ENCODE results near the gene RAB11FIP5. TPM values are rescaled to one million over a fixed set of nuclear protein-coding genes. Genes with fewer than 3 reads are reported as not detected.

Gene RAB11FIP5
- total and polyA plus RNA-seq, 2 donors (not counting 3 experiments of a cell fraction or from before 2014, with no cell fraction given): 36.6 to 47.0 TPM

DNA sequence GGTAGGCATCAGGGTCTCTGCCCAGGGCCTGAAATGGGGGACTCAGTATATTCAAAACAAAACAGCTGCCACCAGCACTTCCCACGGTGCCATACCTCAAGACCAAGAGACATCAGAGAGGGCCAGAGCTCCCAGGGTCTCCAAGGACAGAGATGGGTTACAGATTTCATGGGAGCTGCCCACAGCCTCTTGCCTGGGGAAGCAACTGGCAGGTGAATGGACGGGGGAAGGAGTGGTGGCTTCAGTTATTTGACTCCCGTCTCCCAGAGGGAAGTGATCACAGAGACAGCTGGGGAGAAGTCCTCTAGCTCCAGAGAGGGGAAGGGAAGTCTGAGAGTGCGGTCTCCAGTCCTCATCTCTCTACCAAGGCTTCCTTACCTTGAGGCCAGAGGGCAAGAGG is 25.4 kb downstream of the RAB11FIP5 start:
- no peaks in the 10 kb centered on the region for H4K20me1 ChIP-seq (replicated peaks; ENCODE audit: control insufficient read depth, extremely low read depth, insufficient read depth, low read length)
- TF ChIP-seq JUN (IDR thresholded peaks at IDR 0.05; ENCODE audit: borderline replicate concordance, insufficient read depth, insufficient read length, low read depth): no peak
- TF ChIP-seq, protein P1, sequence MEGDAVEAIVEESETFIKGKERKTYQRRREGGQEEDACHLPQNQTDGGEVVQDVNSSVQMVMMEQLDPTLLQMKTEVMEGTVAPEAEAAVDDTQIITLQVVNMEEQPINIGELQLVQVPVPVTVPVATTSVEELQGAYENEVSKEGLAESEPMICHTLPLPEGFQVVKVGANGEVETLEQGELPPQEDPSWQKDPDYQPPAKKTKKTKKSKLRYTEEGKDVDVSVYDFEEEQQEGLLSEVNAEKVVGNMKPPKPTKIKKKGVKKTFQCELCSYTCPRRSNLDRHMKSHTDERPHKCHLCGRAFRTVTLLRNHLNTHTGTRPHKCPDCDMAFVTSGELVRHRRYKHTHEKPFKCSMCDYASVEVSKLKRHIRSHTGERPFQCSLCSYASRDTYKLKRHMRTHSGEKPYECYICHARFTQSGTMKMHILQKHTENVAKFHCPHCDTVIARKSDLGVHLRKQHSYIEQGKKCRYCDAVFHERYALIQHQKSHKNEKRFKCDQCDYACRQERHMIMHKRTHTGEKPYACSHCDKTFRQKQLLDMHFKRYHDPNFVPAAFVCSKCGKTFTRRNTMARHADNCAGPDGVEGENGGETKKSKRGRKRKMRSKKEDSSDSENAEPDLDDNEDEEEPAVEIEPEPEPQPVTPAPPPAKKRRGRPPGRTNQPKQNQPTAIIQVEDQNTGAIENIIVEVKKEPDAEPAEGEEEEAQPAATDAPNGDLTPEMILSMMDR (IDR thresholded peaks at IDR 0.05; ENCODE audit: extremely low read depth in 1 of 2, insufficient read depth in 1 of 2, low read depth in 1 of 2, low read length in 2 of 2): no peak
- TF ChIP-seq POLR2AphosphoS5 (IDR thresholded peaks at IDR 0.05; ENCODE audit: insufficient read depth, low read depth, low read length): no peak
- TF ChIP-seq, protein P2, sequence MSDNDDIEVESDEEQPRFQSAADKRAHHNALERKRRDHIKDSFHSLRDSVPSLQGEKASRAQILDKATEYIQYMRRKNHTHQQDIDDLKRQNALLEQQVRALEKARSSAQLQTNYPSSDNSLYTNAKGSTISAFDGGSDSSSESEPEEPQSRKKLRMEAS (IDR thresholded peaks at IDR 0.05; ENCODE audit: insufficient read depth, insufficient read length): no peak
- no peak for TF ChIP-seq EZH2 (IDR thresholded peaks at IDR 0.05; ENCODE audit: borderline replicate concordance, low read depth, low read length, severe bottlenecking)
- TF ChIP-seq FOS (IDR thresholded peaks at IDR 0.05; ENCODE audit: borderline replicate concordance, insufficient read depth, low read length): no peak
- H3K27me3 ChIP-seq (ENCODE audit: control insufficient read depth in 2 of 2, insufficient read depth in 2 of 2, low read length in 2 of 2): no peaks in the 10 kb centered on the region
- peaks cover 34% of the 10 kb centered on the region for H3K4me1 ChIP-seq (ENCODE audit: control insufficient read depth, extremely low read depth, insufficient read depth, low read length)
- ChIA-PET CTCF (interaction anchor here (1.3 to 7.9 kb wide), 6 partner anchors 24 to 94 kb away, joined by 3 to 208 read pairs (median 31); partner anchors contain the start of gene RAB11FIP5), POLR2A (no interaction called here)
- DNase-seq (ENCODE audit: low read depth, low spot score): no peak
- no peak overlapping the region for H2AFZ ChIP-seq (ENCODE audit: low read depth, low read length)
- H3K4me3 ChIP-seq (replicated peaks in 1 of 3; ENCODE audit: insufficient read depth in 1 of 3, low read depth in 1 of 3, low read length in 3 of 3): no peak overlapping the region
- no TSS peak for BruUV-seq (replicated peaks)
- H3K79me2 ChIP-seq (ENCODE audit: control insufficient read depth, insufficient read depth, low read length): peaks cover 66% of the 10 kb centered on the region
- no peak overlapping the region for H3K27ac ChIP-seq (ENCODE audit: insufficient read depth, low read depth, low read length)
- intact Hi-C loops (cut with micrococcal nuclease): no loop called here
- no peak for FAIRE-seq
- dilution Hi-C loops (cut with MboI; ENCODE audit: extremely low pct_ligation_motif_present, low sequenced_read_pairs): no loop called here
- peaks cover 6 to 27% of the 10 kb centered on the region in 2 experiments for H3K36me3 ChIP-seq (ENCODE audit: control insufficient read depth in 2 of 2, extremely low read depth in 1 of 2, insufficient read depth in 2 of 2, low read length in 2 of 2)
- H3K9ac ChIP-seq (replicated peaks; ENCODE audit: extremely low read depth, insufficient read depth, low read length): no peak overlapping the region
- no peaks in the 10 kb centered on the region for H3K9me1 ChIP-seq (replicated peaks; ENCODE audit: control insufficient read depth, extremely low read depth, insufficient read depth, low read length)
- H3K9me3 ChIP-seq (replicated peaks; ENCODE audit: control insufficient read depth, insufficient read depth, low read length): no peaks in the 10 kb centered on the region
- H3K4me2 ChIP-seq (ENCODE audit: insufficient read depth, low read length): no peak overlapping the region
